Lung (tissue), 12 donors: ENCODE measurements around the gene LSS. TPM values are rescaled to one million over a fixed set of nuclear protein-coding genes. Genes with fewer than 3 reads are reported as not detected.

Experiments
- ATAC-seq: fragments of 200-7000 bp; cut with Tn5 transposase; one replicate; pipeline ENCODE4 v1.9.1; 2020; ENCODE audit warnings: moderate number of reproducible peaks; ENCODE audit not compliant: insufficient read depth, low FRiP score
- DNase-seq, 3 donors: peaks; one replicate each; pipeline ENCODE4 v3.0.0-alpha.2; 2013 to 2017
- H3K27ac ChIP-seq, 2 donors: one replicate each; pipeline ENCODE4 v1.5.1; 2013; ENCODE audit warnings: mild to moderate bottlenecking in 2 of 2, moderate library complexity in 2 of 2, control low read depth in 1 of 2, inconsistent platforms in 1 of 2, low read depth in 1 of 2, low read length in 1 of 2
- H3K27me3 ChIP-seq, 3 donors: one replicate each; pipeline ENCODE4 v1.5.1; 2013; ENCODE audit warnings: low read length in 2 of 3; ENCODE audit not compliant: control insufficient read depth in 3 of 3, insufficient read depth in 3 of 3
- H3K36me3 ChIP-seq, 4 donors: one replicate each; pipeline ENCODE4 v1.5.1; 2013; ENCODE audit warnings: low read length in 4 of 4, mild to moderate bottlenecking in 1 of 4, moderate library complexity in 1 of 4; ENCODE audit not compliant: control insufficient read depth in 4 of 4, insufficient read depth in 4 of 4
- H3K4me1 ChIP-seq, 5 donors: one replicate each; pipeline ENCODE4 v1.5.1; 2013; ENCODE audit warnings: low read length in 5 of 5, mild to moderate bottlenecking in 2 of 5, moderate library complexity in 1 of 5; ENCODE audit not compliant: control insufficient read depth in 5 of 5, insufficient read depth in 5 of 5
- H3K4me3 ChIP-seq: one replicate; pipeline ENCODE4 v1.5.1; 2013; ENCODE audit warnings: mild to moderate bottlenecking, control low read depth, moderate library complexity
- H3K9ac ChIP-seq, 2 donors: one replicate each; pipeline ENCODE4 v1.5.1; 2013; ENCODE audit warnings: low read length in 2 of 2, control low read depth in 1 of 2; ENCODE audit not compliant: insufficient read depth in 1 of 2
- H3K9me3 ChIP-seq, 4 donors: one replicate each; pipeline ENCODE4 v1.5.1; 2013; ENCODE audit warnings: low read length in 3 of 4, mild to moderate bottlenecking in 1 of 4, moderate library complexity in 1 of 4; ENCODE audit not compliant: control insufficient read depth in 4 of 4, insufficient read depth in 3 of 4
- WGBS, 2 donors: extraction: QIAGEN DNeasy Blood & Tissue Kit; methylation state at CpG; one replicate each; pipeline ENCODE4 v1.1.7; 2013; 5-methylcytosine and 5-hydroxymethylcytosine counted together
- polyA plus RNA-seq, 2 donors: library from polyadenylated mRNA; stranded (reverse); fragments of 200-250 nt; gene quantifications; one replicate each; pipeline ENCODE4 v1.2.1, GENCODE V29; 2013
- total RNA-seq, 2 donors: library from RNA; depleted of rRNA in 1 of 2; stranded (reverse); fragments of >200 nt in 1 of 2; gene quantifications; one replicate each; pipeline ENCODE4 v1.2.1, GENCODE V29; 2014 to 2021
- TF ChIP-seq, protein P1 (sequence below): IDR thresholded peaks from 2 replicates; pipeline ENCODE4 v1.5.1; 2012; ENCODE audit warnings: mild to moderate bottlenecking; ENCODE audit errors: control extremely low read depth, extremely low read depth
- donor health status: control.
- donor health status: control.
- donor health status: Bipolar disorder and iron deficiency.
- donor health status: healthy.
- donor health status: DM: yes; HTN: yes; CAD: no.

The LSS gene
- total and polyA plus RNA-seq, 4 donors = 54.6 to 152 (median 98.8) TPM

DNA sequence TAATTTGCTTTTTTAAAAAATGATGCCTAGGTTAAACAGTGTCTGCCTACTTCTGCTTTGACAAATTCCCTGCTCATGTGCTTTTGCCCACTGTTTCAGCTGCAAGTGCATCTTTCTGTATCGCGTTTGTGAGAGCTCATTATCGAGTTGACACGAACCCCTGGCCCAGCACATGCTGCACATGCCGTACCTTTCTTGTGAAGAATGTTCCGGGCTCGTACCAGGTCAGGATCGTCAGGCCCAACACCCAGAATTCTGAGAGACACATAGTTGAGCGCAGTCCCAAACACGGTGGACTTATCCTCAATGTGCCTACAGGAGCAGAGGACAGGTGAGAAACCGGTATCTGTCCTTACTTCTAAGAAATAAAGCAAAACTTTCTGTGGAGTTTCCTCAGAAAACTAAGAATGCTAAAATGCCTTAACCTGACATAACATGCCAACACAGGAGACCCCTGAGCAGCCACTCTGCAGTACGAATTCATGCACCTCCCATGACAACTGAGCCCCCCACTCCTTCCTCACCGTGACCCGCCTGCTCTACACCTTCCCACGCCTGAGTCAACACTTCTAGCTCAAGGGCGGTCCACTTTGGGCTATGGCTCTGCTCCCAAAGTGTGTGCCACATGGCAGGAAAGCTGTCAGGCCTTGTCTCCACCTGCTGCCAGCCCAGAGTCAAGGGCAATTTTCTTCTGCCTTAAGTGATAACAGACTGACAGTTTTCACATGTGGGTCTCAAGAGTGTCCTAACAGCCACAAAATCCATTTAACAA, 6.7 kb downstream of the LSS start:
- no peak overlapping the region for H3K27ac ChIP-seq
- peaks cover 0 to 17% (median 13%) of the 10 kb centered on the region in 5 donors for H3K4me1 ChIP-seq
- peak in 1 of 3 donors; percentile 11 for DNase-seq
- no peak overlapping the region for H3K9ac ChIP-seq
- H3K9me3 ChIP-seq = peaks cover 0 to 2% (median 0%) of the 10 kb centered on the region in 4 donors
- H3K4me3 ChIP-seq = no peak overlapping the region
- 82 to 86% methylated on average over 16 of the region's 16 CpGs for WGBS, 2 donors
- TF ChIP-seq, protein P1, sequence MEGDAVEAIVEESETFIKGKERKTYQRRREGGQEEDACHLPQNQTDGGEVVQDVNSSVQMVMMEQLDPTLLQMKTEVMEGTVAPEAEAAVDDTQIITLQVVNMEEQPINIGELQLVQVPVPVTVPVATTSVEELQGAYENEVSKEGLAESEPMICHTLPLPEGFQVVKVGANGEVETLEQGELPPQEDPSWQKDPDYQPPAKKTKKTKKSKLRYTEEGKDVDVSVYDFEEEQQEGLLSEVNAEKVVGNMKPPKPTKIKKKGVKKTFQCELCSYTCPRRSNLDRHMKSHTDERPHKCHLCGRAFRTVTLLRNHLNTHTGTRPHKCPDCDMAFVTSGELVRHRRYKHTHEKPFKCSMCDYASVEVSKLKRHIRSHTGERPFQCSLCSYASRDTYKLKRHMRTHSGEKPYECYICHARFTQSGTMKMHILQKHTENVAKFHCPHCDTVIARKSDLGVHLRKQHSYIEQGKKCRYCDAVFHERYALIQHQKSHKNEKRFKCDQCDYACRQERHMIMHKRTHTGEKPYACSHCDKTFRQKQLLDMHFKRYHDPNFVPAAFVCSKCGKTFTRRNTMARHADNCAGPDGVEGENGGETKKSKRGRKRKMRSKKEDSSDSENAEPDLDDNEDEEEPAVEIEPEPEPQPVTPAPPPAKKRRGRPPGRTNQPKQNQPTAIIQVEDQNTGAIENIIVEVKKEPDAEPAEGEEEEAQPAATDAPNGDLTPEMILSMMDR = no peak
- H3K36me3 ChIP-seq = peaks cover 0 to 50% (median 4%) of the 10 kb centered on the region in 4 donors
- no peak for ATAC-seq
- H3K27me3 ChIP-seq = no peaks in the 10 kb centered on the region

DNA sequence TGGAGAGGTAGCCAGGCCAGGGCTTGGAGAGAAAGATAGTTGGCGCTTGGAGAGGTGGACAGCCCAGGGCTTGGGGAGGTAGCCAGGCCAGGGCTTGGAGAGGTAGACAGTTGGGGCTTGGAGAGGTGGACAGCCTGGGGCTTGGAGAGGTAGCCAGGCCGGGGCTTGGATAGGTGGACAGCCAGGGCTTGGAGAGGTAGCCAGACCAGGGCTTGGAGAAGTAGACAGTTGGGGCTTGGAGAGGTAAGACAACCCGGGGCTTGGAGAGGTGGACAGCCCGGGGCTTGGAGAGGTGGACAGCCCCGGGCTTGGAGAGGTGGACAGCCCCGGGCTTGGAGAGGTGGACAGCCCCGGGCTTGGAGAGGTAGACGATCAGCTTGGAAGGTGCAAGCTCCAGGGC, 7.7 kb downstream of the LSS start:
- Histone ChIP-seq H3K9me3 (no peaks in the 10 kb centered on the region), H3K4me1 (peaks cover 0 to 13% (median 8%) of the 10 kb centered on the region in 5 donors), H3K4me3 (no peak overlapping the region), H3K27me3 (no peaks in the 10 kb centered on the region), H3K9ac (no peak overlapping the region), H3K36me3 (peaks cover 0 to 57% (median 5%) of the 10 kb centered on the region in 4 donors), H3K27ac (no peak overlapping the region)
- DNase-seq (no peak), ATAC-seq (no peak)
- TF ChIP-seq, protein P1 = no peak
- 94 to 100% methylated on average over 6 to 8 of the region's 8 CpGs for WGBS, 2 donors

DNA sequence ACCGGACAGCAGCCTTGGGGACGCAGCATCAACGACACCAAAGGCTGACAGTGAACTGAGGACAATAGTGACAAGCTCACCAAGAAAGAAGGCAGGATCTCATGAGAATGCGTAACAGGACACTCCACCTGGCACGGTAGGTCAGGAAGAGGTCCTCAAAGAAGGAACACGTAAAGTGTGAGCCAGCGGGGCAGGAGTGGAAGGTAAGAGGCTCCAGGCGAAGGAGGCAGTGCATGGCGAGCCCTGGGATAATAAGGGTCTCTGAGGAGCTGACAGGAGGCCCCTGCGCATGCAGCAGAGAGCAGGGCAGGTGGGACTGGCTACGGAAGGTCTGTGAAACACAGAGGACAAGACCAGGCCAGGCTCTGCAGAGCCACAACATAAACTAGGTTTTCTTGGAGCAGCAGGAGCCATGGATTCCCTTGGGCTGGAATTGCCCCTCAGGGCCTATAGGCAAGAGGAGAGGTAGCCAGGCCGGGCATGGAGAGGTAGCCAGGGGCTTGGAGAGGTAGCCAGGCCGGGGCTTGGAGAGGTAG, 8.2 kb downstream of the LSS start:
- Histone ChIP-seq H3K27me3 (no peaks in the 10 kb centered on the region), H3K9ac (no peak overlapping the region), H3K4me1 (peaks cover 0 to 13% (median 8%) of the 10 kb centered on the region in 5 donors), H3K27ac (no peak overlapping the region), H3K36me3 (peaks cover 0 to 62% (median 5%) of the 10 kb centered on the region in 4 donors), H3K4me3 (no peak overlapping the region), H3K9me3 (no peaks in the 10 kb centered on the region)
- 78 to 92% methylated on average over 13 of the region's 13 CpGs for WGBS, 2 donors
- DNase-seq = no peak
- ATAC-seq = no peak
- TF ChIP-seq, protein P1 = no peak
